ENCODE measurements around the gene EMP1. TPM values are rescaled to one million over a fixed set of nuclear protein-coding genes. Genes with fewer than 3 reads are reported as not detected.

EMP1 gene
- polyA plus RNA-seq, 1 experiment = 209 TPM

DNA sequence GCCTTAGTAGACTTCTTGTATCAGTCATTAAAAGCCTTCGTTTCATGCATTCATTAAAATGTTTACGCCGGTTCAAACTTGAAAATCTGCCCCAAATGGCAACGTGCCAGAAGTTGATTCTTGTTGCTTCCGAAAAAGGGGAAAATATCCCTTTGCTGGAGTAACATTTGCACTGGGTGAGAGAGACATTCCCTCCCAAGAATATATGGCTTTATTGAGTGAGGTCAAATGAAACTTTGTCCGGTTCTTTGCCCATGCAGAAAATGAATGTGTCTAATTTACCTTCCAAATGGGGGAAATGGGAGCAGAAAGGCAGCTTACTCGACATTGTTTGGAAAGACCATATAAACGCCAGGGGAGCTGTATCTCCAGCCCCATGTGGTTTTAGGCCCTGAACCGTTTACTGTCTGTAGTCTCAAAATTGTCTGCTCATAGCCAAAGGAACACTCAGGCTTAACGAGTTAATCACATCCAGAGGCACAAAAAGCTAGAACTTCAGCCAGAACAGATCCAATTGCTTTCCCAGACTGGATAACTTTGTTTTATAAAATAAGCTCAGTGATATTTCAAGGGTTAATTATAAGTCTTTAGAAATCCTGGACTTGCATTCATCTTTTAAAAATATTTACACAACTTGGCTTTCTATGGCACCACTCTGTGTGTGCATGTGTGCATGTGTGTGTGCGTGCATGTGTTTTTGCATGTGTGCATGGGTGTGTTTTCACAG, 2.9 kb upstream of the EMP1 start:
- ChIA-PET CTCF (interaction anchor here (0.6 to 1.6 kb wide), 5 partner anchors 17 to 95 kb away, joined by 3 to 7 read pairs (median 4); no protein-coding TSS in a partner anchor), POLR2A (interaction anchor here (0.6 kb wide), 1 partner anchor 173 kb away, joined by 3 read pairs; no protein-coding TSS in a partner anchor)
- H3K27ac ChIP-seq (ENCODE audit: low read depth, low read length) = no peak overlapping the region
- no peak overlapping the region for H3K4me3 ChIP-seq (ENCODE audit: low read depth, low read length)
- H3K9me3 ChIP-seq (ENCODE audit: control insufficient read depth, insufficient read depth, low read length) = no peaks in the 10 kb centered on the region
- no peaks in the 10 kb centered on the region for H3K27me3 ChIP-seq (ENCODE audit: control insufficient read depth, insufficient read depth, low read length)
- DNase-seq (ENCODE audit: low read depth, low spot score) = no peak
- no peak for TF ChIP-seq CTCF (IDR thresholded peaks at IDR 0.05; ENCODE audit: low read depth, low read length)

DNA sequence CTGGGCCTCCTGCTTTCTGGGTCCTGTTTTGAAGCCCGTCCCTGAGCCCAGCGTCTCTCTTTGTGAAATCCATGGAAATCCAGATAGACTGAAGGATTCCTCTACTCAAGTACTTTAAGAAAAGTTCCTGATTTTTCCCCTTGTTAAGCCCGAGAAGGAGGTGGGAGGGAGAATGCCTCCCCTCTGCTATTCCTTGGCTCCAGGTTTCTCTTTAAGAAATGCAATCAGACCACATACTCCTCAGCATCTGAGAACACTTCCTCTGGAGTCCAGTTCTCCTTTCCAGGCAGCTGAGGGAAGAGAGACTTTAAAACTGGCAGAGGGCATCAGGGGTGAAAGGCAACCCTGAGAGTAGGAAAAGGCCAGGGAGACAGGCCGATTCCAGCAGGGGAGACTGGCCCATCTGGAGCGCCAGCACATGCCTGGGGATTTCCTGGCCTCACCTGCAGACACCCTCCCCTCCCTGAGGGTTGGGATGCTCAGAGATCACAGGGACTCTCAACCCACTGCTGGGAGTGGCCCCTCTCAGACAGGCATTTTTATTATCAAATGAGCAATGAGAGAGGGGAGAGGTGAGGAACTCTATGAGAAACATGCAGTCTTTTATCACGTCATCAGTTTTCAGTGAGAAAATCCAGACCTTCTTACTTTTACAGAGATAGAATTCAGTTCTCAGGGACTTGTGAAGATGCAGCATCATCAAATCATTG, 2.0 kb upstream of the EMP1 start:
- no peak for DNase-seq (ENCODE audit: low read depth, low spot score)
- TF ChIP-seq CTCF (IDR thresholded peaks at IDR 0.05; ENCODE audit: low read depth, low read length) = no peak
- Histone ChIP-seq H3K9me3 (ENCODE audit: control insufficient read depth, insufficient read depth, low read length) (no peaks in the 10 kb centered on the region), H3K4me3 (ENCODE audit: low read depth, low read length) (no peak overlapping the region), H3K27ac (ENCODE audit: low read depth, low read length) (peak overlapping the region; percentile 39), H3K27me3 (ENCODE audit: control insufficient read depth, insufficient read depth, low read length) (no peaks in the 10 kb centered on the region)
- ChIA-PET CTCF (interaction anchor here (1.1 to 1.6 kb wide), 3 partner anchors 16 to 61 kb away, joined by 3 to 7 read pairs (median 4); no protein-coding TSS in a partner anchor), POLR2A (interaction anchor here (0.6 kb wide), 1 partner anchor 174 kb away, joined by 3 read pairs; no protein-coding TSS in a partner anchor)

- Histone ChIP-seq H3K27me3 (ENCODE audit: control insufficient read depth, insufficient read depth, low read length) (no peaks in the 10 kb centered on the region), H3K9me3 (ENCODE audit: control insufficient read depth, insufficient read depth, low read length) (no peaks in the 10 kb centered on the region), H3K27ac (ENCODE audit: low read depth, low read length) (peak overlapping the region; percentile 96), H3K4me3 (ENCODE audit: low read depth, low read length) (no peak overlapping the region)
- POLR2A ChIA-PET = interaction anchor here (0.6 to 3.7 kb wide), 3 partner anchors 8 to 95 kb away, joined by 3 to 44 read pairs (median 4); no protein-coding TSS in a partner anchor
- TF ChIP-seq CTCF (IDR thresholded peaks at IDR 0.05; ENCODE audit: low read depth, low read length) = no peak
- DNase-seq (ENCODE audit: low read depth, low spot score) = no peak
- CTCF ChIA-PET = interaction anchor here (1.2 to 1.7 kb wide), 5 partner anchors 11 to 279 kb away, joined by 3 to 6 read pairs (median 5); no protein-coding TSS in a partner anchor
Observed at GRCh38 chr12:13195250-13195649, 1.3 kb upstream of the EMP1 start.

DNA sequence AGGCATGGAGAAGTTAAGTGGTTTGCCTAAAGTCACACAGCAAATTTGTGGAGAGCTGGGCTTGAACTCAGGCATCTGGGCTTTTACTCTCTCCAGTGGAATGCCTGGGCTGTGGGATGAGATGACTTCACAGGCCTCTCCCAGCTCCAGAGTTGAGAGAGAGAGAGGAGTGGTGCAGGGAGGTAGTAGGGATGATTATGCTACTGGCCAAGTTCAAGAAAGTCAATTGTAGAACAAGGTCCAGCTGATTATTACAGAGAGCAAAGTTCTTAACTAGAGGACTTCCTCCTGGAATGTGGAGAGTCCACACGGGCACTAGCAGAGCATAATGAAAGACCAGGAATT, 769 bp upstream of the EMP1 start:
- ChIA-PET POLR2A (interaction anchor here (0.6 to 3.7 kb wide), 8 partner anchors 9 to 305 kb away, joined by 3 to 44 read pairs (median 4); partner anchors contain the start of gene GPRC5A), CTCF (interaction anchor here (1.1 to 1.7 kb wide), 6 partner anchors 10 to 280 kb away, joined by 3 to 6 read pairs (median 5); no protein-coding TSS in a partner anchor)
- peak overlapping the region; percentile 96 for H3K27ac ChIP-seq (ENCODE audit: low read depth, low read length)
- TF ChIP-seq CTCF (IDR thresholded peaks at IDR 0.05; ENCODE audit: low read depth, low read length) = no peak
- H3K9me3 ChIP-seq (ENCODE audit: control insufficient read depth, insufficient read depth, low read length) = no peaks in the 10 kb centered on the region
- H3K4me3 ChIP-seq (ENCODE audit: low read depth, low read length) = peak overlapping the region; percentile 44
- no peaks in the 10 kb centered on the region for H3K27me3 ChIP-seq (ENCODE audit: control insufficient read depth, insufficient read depth, low read length)
- no peak for DNase-seq (ENCODE audit: low read depth, low spot score)

All from AG04450 (cell line).